ENCODE results near the gene CLEC2D. TPM values are rescaled to one million over a fixed set of nuclear protein-coding genes. Genes with fewer than 3 reads are reported as not detected.

The CLEC2D gene
- total and polyA plus RNA-seq, 2 donors (not counting 3 experiments of a cell fraction or from before 2014, with no cell fraction given), result 1.8 to 4.1 TPM

DNA sequence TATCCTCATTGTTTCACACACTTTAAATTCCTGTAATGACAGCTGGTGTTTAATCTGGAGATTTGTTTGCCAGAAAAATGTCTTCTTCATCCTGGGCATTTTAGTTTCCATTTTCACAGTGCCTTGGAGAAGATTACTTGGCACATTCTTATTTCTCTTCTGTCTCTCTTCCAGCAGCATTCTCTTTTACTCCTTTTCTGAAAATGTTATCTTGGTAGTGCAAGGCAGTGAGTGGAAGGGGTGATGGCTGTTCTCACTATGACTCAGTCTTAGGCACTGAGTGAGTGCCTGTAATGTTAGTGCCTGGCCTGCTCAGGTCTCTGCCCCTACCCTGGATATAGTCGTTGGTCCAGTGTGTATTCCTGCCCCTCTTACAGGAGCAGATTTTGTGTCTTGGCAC lies 50.3 kb downstream of the CLEC2D start:
- TF ChIP-seq EZH2 (IDR thresholded peaks at IDR 0.05; ENCODE audit: borderline replicate concordance, low read depth, low read length, severe bottlenecking), result no peak
- no peak for TF ChIP-seq MYC (IDR thresholded peaks at IDR 0.05; ENCODE audit: low read depth, low read length)
- TF ChIP-seq FOS (IDR thresholded peaks at IDR 0.05; ENCODE audit: borderline replicate concordance, insufficient read depth, low read length), result no peak
- no peak for TF ChIP-seq GATA2 (IDR thresholded peaks at IDR 0.05; ENCODE audit: insufficient read depth, insufficient read length, low read depth, low read length)
- no peak for TF ChIP-seq POLR2A (IDR thresholded peaks at IDR 0.05; ENCODE audit: low read depth, low read length)
- no peak for TF ChIP-seq MAX (IDR thresholded peaks at IDR 0.05; ENCODE audit: insufficient read depth, insufficient read length)
- TF ChIP-seq, protein P1, sequence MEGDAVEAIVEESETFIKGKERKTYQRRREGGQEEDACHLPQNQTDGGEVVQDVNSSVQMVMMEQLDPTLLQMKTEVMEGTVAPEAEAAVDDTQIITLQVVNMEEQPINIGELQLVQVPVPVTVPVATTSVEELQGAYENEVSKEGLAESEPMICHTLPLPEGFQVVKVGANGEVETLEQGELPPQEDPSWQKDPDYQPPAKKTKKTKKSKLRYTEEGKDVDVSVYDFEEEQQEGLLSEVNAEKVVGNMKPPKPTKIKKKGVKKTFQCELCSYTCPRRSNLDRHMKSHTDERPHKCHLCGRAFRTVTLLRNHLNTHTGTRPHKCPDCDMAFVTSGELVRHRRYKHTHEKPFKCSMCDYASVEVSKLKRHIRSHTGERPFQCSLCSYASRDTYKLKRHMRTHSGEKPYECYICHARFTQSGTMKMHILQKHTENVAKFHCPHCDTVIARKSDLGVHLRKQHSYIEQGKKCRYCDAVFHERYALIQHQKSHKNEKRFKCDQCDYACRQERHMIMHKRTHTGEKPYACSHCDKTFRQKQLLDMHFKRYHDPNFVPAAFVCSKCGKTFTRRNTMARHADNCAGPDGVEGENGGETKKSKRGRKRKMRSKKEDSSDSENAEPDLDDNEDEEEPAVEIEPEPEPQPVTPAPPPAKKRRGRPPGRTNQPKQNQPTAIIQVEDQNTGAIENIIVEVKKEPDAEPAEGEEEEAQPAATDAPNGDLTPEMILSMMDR (IDR thresholded peaks at IDR 0.05; ENCODE audit: extremely low read depth in 1 of 2, insufficient read depth in 1 of 2, low read depth in 1 of 2, low read length in 2 of 2), result no peak
- no peak for TF ChIP-seq JUN (IDR thresholded peaks at IDR 0.05; ENCODE audit: borderline replicate concordance, insufficient read depth, insufficient read length, low read depth)
- no peak for TF ChIP-seq POLR2AphosphoS5 (IDR thresholded peaks at IDR 0.05; ENCODE audit: insufficient read depth, low read depth, low read length)
- ChIA-PET CTCF (interaction anchor here (4.2 kb wide), 1 partner anchor 11 kb away, joined by 25 read pairs; no protein-coding TSS in a partner anchor), POLR2A (no interaction called here)
- Histone ChIP-seq H3K9ac (replicated peaks; ENCODE audit: extremely low read depth, insufficient read depth, low read length) (no peak overlapping the region), H3K27ac (ENCODE audit: insufficient read depth, low read depth, low read length) (no peak overlapping the region), H3K79me2 (ENCODE audit: control insufficient read depth, insufficient read depth, low read length) (no peaks in the 10 kb centered on the region), H3K4me2 (ENCODE audit: insufficient read depth, low read length) (no peak overlapping the region), H3K9me3 (replicated peaks; ENCODE audit: control insufficient read depth, insufficient read depth, low read length) (no peaks in the 10 kb centered on the region), H3K4me1 (ENCODE audit: control insufficient read depth, extremely low read depth, insufficient read depth, low read length) (peaks cover 23% of the 10 kb centered on the region), H3K36me3 (ENCODE audit: control insufficient read depth in 2 of 2, extremely low read depth in 1 of 2, insufficient read depth in 2 of 2, low read length in 2 of 2) (no peaks in the 10 kb centered on the region), H3K27me3 (ENCODE audit: control insufficient read depth in 2 of 2, insufficient read depth in 2 of 2, low read length in 2 of 2) (no peaks in the 10 kb centered on the region), H3K4me3 (replicated peaks in 1 of 3; ENCODE audit: insufficient read depth in 1 of 3, low read depth in 1 of 3, low read length in 3 of 3) (no peak overlapping the region), H2AFZ (ENCODE audit: low read depth, low read length) (no peak overlapping the region), H4K20me1 (replicated peaks; ENCODE audit: control insufficient read depth, extremely low read depth, insufficient read depth, low read length) (no peaks in the 10 kb centered on the region), H3K9me1 (replicated peaks; ENCODE audit: control insufficient read depth, extremely low read depth, insufficient read depth, low read length) (no peaks in the 10 kb centered on the region)
- FAIRE-seq, result no peak
- dilution Hi-C loops (cut with MboI; ENCODE audit: extremely low pct_ligation_motif_present, low sequenced_read_pairs) (no loop called here), intact Hi-C loops (cut with micrococcal nuclease) (no loop called here)
- no peak for DNase-seq (ENCODE audit: low read depth, low spot score)
- no TSS peak for BruUV-seq (replicated peaks)

Measured in endothelial cell of umbilical vein (primary cell).